Tibial nerve (tissue), 4 donors: ENCODE measurements around the gene COA1.

Experiments used
- CTCF ChIP-seq, 5 experiments: fragments of 200-600 bp in 3 of 5; fragments of 450-650 bp in 2 of 5; sonication (generic) in 3 of 5; IDR thresholded peaks; one replicate each; pipeline ENCODE4 v1.5.1; 2016 to 2019; ENCODE audit warnings: antibody characterized with exemption in 5 of 5, mild to moderate bottlenecking in 3 of 5, moderate library complexity in 2 of 5
- EP300 ChIP-seq, 2 donors: sonication (generic); formaldehyde crosslinking; IDR thresholded peaks; one replicate each; pipeline ENCODE4 v1.6.1; 2017; ENCODE audit warnings: antibody characterized with exemption in 2 of 2, mild to moderate bottlenecking in 1 of 2
- POLR2A ChIP-seq, 2 donors: fragments of 450-650 bp; IDR thresholded peaks; one replicate each; pipeline ENCODE4 v1.6.1; 2017; ENCODE audit warnings: antibody characterized with exemption in 2 of 2, mild to moderate bottlenecking in 2 of 2, moderate library complexity in 2 of 2

- TF ChIP-seq POLR2A (IDR thresholded peaks at IDR 0.05) (no peak), CTCF (IDR thresholded peaks at IDR 0.05) (no peak), EP300 (IDR thresholded peaks at IDR 0.05) (no peak)
These were observed 57.8 kb downstream of the COA1 start for GRCh38 chr7:43671521-43671920.
